OCI-LY7 (cell line): ENCODE data around the gene BLNK.

Source experiments
- EZH2phosphoT487 ChIP-seq: fragments of 200-600 bp; sonication (generic); IDR thresholded peaks from 2 replicates; pipeline ENCODE4 v1.6.1; 2018; ENCODE audit warnings: low read depth, borderline replicate concordance, mild to moderate bottlenecking, mixed run types, antibody characterized with exemption, low read length, moderate library complexity, mixed read lengths
- TF ChIP-seq, protein P1 (sequence below): fragments of 200-600 bp; sonication (generic); conservative IDR thresholded peaks from 2 replicates; pipeline ENCODE4 v1.5.1; 2014; ENCODE audit warnings: mild to moderate bottlenecking, antibody characterized with exemption, low read length, moderate library complexity, mixed read lengths

DNA sequence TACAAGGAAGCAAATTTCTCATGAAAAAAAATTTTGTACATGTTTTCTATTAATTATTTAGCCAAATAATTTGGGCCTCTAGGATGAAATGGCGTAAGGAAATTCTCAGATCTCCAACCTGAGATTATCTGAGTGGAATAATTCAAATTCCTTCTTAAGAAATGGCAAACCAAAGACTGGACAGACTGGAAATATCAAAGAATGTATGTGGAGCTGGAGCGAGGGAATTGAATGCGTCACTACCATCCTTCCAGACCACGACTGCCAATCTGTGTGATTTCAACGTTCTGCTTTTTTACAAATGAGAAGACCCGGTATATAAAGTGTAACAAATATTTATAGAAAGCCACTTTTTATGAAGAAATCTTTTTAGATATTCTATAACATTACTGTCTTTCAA lies 12.4 kb upstream of the BLNK start:
- TF ChIP-seq, protein P1, sequence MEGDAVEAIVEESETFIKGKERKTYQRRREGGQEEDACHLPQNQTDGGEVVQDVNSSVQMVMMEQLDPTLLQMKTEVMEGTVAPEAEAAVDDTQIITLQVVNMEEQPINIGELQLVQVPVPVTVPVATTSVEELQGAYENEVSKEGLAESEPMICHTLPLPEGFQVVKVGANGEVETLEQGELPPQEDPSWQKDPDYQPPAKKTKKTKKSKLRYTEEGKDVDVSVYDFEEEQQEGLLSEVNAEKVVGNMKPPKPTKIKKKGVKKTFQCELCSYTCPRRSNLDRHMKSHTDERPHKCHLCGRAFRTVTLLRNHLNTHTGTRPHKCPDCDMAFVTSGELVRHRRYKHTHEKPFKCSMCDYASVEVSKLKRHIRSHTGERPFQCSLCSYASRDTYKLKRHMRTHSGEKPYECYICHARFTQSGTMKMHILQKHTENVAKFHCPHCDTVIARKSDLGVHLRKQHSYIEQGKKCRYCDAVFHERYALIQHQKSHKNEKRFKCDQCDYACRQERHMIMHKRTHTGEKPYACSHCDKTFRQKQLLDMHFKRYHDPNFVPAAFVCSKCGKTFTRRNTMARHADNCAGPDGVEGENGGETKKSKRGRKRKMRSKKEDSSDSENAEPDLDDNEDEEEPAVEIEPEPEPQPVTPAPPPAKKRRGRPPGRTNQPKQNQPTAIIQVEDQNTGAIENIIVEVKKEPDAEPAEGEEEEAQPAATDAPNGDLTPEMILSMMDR, result no peak
- no peak for TF ChIP-seq EZH2phosphoT487
